Adrenal gland (tissue), 12 donors: ENCODE data around the gene RNF41. TPM values are rescaled to one million over a fixed set of nuclear protein-coding genes. Genes with fewer than 3 reads are reported as not detected.

Source experiments
- DNase-seq, 7 donors: peaks; one replicate each; pipeline ENCODE4 v3.0.0-alpha.2; 2019 to 2020
- H3K27ac ChIP-seq, 5 donors: fragments of 200-600 bp; sonication (generic) in 4 of 5; 1 replicate in 3 of 5; 2 replicates in 2 of 5; pipeline versions ENCODE4 v1.5.1 to v1.8.0; 2016 to 2020; ENCODE audit warnings: mild to moderate bottlenecking in 1 of 5
- H3K27me3 ChIP-seq: fragments of 200-600 bp; 2 replicates; pipeline ENCODE4 v1.8.0; 2021
- H3K36me3 ChIP-seq, 2 donors: fragments of 200-600 bp; replicated peaks in 1 of 2; 1 replicate in 1 of 2; 2 replicates in 1 of 2; pipeline versions ENCODE4 v1.5.1 to v1.8.0; 2018 to 2022
- H3K4me1 ChIP-seq, 2 donors: fragments of 200-600 bp; replicated peaks in 1 of 2; 1 replicate in 1 of 2; 2 replicates in 1 of 2; pipeline versions ENCODE4 v1.5.1 to v1.8.0; 2018 to 2021
- H3K4me3 ChIP-seq, 4 donors: fragments of 200-600 bp; sonication (generic) in 3 of 4; one replicate each; pipeline ENCODE4 v1.5.1; 2016 to 2018
- H3K9me3 ChIP-seq, 3 donors: fragments of 200-600 bp; sonication (generic) in 1 of 3; replicated peaks in 1 of 3; 1 replicate in 2 of 3; 2 replicates in 1 of 3; pipeline versions ENCODE4 v1.5.1 to v1.8.0; 2016 to 2021
- CTCF ChIP-seq, 6 experiments: fragments of 450-650 bp in 4 of 6; fragments of 200-600 bp in 2 of 6; sonication (generic) in 1 of 6; IDR thresholded peaks; 1 replicate in 5 of 6; 2 replicates in 1 of 6; pipeline versions ENCODE4 v1.5.1 to v1.8.0; 2016 to 2021; ENCODE audit warnings: antibody characterized with exemption in 6 of 6, mild to moderate bottlenecking in 2 of 6, moderate library complexity in 1 of 6
- POLR2A ChIP-seq, 2 donors: fragments of 450-650 bp; IDR thresholded peaks; one replicate each; pipeline ENCODE4 v1.6.1; 2017; ENCODE audit warnings: antibody characterized with exemption in 2 of 2, mild to moderate bottlenecking in 2 of 2, moderate library complexity in 1 of 2
- WGBS, 4 donors: extraction: QIAGEN DNeasy Blood & Tissue Kit in 2 of 4; methylation state at CpG; one replicate each; pipeline versions ENCODE4 v1.1.5 to v1.1.7; 2013 to 2017; 5-methylcytosine and 5-hydroxymethylcytosine counted together
- intact Hi-C, 2 donors: fragments of 100-400 bp; cut with DNase I; formaldehyde crosslinking; loops; one replicate each; pipeline versions ENCODE4 v1.14.1 to v1.15.0; 2022 to 2023
- polyA plus RNA-seq, 3 donors: library from polyadenylated mRNA; stranded (reverse); fragments of 200-250 nt in 2 of 3; fragments of 350-450 nt in 1 of 3; fragmentation: Illumina TruSeq in 1 of 3; extraction: RNeasy Lipid Tissue Mini Kit (QIAGEN cat#74804) in 1 of 3; gene quantifications; one replicate each; pipeline ENCODE4 v1.2.3, GENCODE V29; 2013 to 2014
- total RNA-seq, 9 donors: library from RNA; depleted of rRNA in 4 of 9; stranded (reverse); fragments of >200 nt in 4 of 9; fragments of 120-200 nt in 1 of 9; fragmentation: NEBNext Ultra II Directional in 1 of 9; extraction: Animal tissue kit (Norgen Biotek cat#: 25700) in 1 of 9; gene quantifications; one replicate each; pipeline versions ENCODE4 v1.1.0 to v1.2.4, GENCODE V29; 2013 to 2023
- donor health status: healthy with polysubstance abuse.
- donor health status: Bipolar disorder and iron deficiency.
- donor health status: DM: yes; HTN: yes; CAD: no.
- donor health status: DM: no; HTN: no; CAD: no.
- donor health status: DM: no; HTN: no; CAD: no.
- donor health status: DM: yes; HTN: yes; CAD: no.

The RNF41 gene
- total and polyA plus RNA-seq, 12 donors: 13.0 to 90.6 (median 50.8) TPM

- Histone ChIP-seq H3K9me3 (no peaks in the 10 kb centered on the region), H3K4me3 (no peak overlapping the region), H3K4me1 (peaks cover 9 to 11% of the 10 kb centered on the region in 2 donors), H3K27me3 (no peaks in the 10 kb centered on the region), H3K36me3 (no peaks in the 10 kb centered on the region), H3K27ac (no peak overlapping the region)
- DNase-seq: peak; percentile 77 to 92 (median 85)
- WGBS, 4 donors: 25 to 53% (median 36%) methylated on average over 1 of the region's 1 CpG
- intact Hi-C loops: loop anchor here in 1 of 2 donors (5.0 kb wide), 2 partner anchors 34 to 269 kb away; no protein-coding TSS in a partner anchor
- TF ChIP-seq CTCF (IDR thresholded peaks at IDR 0.05): peak; percentile 83 to 90 (median 88)
- TF ChIP-seq POLR2A (IDR thresholded peaks at IDR 0.05): no peak
These were observed 28.6 kb downstream of the RNF41 start for GRCh38 chr12:56193025-56193578.

DNA sequence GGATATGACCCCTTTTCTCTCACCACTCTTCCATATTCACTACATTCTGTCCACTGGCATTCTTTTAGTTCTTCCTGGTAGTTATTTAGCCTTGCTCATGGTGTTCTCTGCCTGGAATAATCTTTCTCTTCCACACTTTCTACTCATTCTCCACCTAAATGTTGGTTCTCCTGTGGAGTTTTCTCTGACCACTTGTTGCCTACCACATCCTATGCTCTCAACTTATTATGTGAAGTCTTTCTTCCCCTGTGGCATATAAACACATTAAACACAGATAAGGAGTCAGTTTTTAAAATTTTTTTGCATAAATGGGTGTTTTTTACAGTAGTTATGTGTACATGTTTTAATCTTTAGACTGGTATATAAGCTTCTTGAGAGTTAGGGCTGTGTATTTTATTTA lies 29.1 kb downstream of the RNF41 start:
- intact Hi-C loops: loop anchor here in 1 of 2 donors (5.0 kb wide), 2 partner anchors 35 to 270 kb away; no protein-coding TSS in a partner anchor
- Histone ChIP-seq H3K27me3 (no peaks in the 10 kb centered on the region), H3K27ac (no peak overlapping the region), H3K36me3 (no peaks in the 10 kb centered on the region), H3K9me3 (no peaks in the 10 kb centered on the region), H3K4me1 (peaks cover 14 to 16% of the 10 kb centered on the region in 2 donors), H3K4me3 (no peak overlapping the region)
- DNase-seq: no peak
- TF ChIP-seq CTCF (IDR thresholded peaks at IDR 0.05) (no peak), POLR2A (IDR thresholded peaks at IDR 0.05) (no peak)

DNA sequence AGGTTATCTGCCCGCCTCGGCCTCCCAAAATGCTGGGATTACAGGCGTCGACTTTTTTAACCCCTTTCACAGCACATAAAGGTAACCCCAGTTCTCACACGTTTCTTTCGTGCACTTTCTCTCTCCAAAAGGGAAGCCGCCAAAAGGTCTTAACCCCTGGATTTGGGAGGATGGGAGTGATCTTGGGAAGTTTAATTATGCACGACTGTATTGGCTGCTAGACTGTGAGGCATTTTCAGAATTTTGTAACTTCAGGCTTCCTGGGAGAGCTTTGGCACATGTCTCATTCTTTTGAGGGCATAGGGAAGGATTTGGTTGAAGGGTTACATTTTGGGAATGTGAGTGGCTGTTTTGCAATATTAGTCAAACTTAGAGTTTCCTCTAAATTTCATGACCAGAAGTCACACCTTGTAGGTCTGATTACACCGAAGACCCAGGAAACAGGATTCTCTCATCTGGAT lies 31.0 kb downstream of the RNF41 start:
- intact Hi-C loops: loop anchor here in 1 of 2 donors (5.0 kb wide), 2 partner anchors 37 to 272 kb away; no protein-coding TSS in a partner anchor
- TF ChIP-seq CTCF (IDR thresholded peaks at IDR 0.05) (no peak), POLR2A (IDR thresholded peaks at IDR 0.05) (no peak)
- 17 to 24% (median 21%) methylated on average over 9 of the region's 9 CpGs for WGBS, 4 donors

GRCh38 chr12:56189918-56190694 lies 31.6 kb downstream of the RNF41 start:
- Histone ChIP-seq H3K27ac (peak overlapping the region; percentile 66 to 92 (median 76)), H3K27me3 (no peaks in the 10 kb centered on the region), H3K36me3 (peaks cover 0 to 11% of the 10 kb centered on the region in 2 donors), H3K4me3 (peak overlapping the region in 3 of 4 donors; percentile 32 to 88 (median 86)), H3K4me1 (peaks cover 16 to 25% of the 10 kb centered on the region in 2 donors), H3K9me3 (no peaks in the 10 kb centered on the region)
- DNase-seq: peak; percentile 73 to 95 (median 80)
- intact Hi-C loops: loop anchor here (2.0 to 5.0 kb wide), 4 partner anchors 37 to 272 kb away; no protein-coding TSS in a partner anchor
- WGBS, 4 donors: 1 to 2% (median 2%) methylated on average over 38 to 42 of the region's 42 CpGs
- TF ChIP-seq POLR2A (IDR thresholded peaks at IDR 0.05) (no peak), CTCF (IDR thresholded peaks at IDR 0.05) (peak in 2 of 6 experiments; percentile 1 to 48)

More for the DNA sequence above, 31.0 kb downstream of the RNF41 start:
- H3K4me3 ChIP-seq: peak overlapping the region in 2 of 4 donors; percentile 32 to 88
- peak overlapping the region in 4 of 5 donors; percentile 73 to 92 (median 84) for H3K27ac ChIP-seq
- peaks cover 16 to 25% of the 10 kb centered on the region in 2 donors for H3K4me1 ChIP-seq
- DNase-seq: no peak
- H3K36me3 ChIP-seq: peaks cover 0 to 5% of the 10 kb centered on the region in 2 donors
- H3K9me3 ChIP-seq: no peaks in the 10 kb centered on the region
- H3K27me3 ChIP-seq: no peaks in the 10 kb centered on the region
